ENCODE measurements around the gene FSHR.

DNA sequence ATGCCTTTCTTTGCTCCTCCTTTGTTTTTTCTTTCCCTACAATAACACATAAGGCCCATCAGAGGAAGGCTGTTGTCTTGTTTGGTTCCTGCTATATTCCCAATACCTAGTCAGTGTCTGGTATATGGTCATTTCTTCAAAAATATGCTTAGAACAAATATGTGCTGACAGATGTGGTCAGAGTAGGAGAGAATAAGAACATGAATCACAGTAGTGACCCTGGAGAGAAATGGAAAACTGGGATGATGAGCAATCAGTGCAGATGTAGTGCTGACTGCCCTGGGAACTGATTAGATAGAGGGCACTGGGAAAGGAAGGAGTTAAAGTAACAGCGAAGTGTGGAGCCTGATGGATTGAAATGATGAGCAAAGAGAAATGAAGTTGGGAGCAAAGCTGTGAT is 209.4 kb downstream of the FSHR start:
- no peak for TF ChIP-seq EP300 (IDR thresholded peaks at IDR 0.05)
- no peak for TF ChIP-seq CTCF (IDR thresholded peaks at IDR 0.05)
- no peak for TF ChIP-seq POLR2AphosphoS5 (IDR thresholded peaks at IDR 0.05)
- TF ChIP-seq POLR2A (IDR thresholded peaks at IDR 0.05): no peak

Data from sigmoid colon (tissue), 4 donors.